ENCODE results near the gene BACE1-AS.

DNA sequence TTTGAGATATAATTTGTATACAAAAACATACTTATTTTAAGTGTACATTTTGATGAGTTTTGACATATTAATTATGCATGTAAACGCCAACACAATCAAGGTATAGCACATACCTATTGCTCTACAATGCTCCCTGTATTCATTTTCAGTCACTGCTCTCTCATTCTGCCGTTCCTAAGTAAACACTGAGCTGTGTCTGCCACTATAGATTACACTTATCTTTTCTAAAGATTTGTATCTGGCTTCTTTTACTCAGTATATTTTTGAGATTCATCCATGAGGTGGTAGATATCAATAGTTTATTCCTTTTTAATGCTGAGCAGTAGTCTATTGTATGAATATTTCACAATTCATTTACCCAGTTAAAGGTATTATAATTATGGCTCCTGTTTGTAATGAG is 25.4 kb upstream of the BACE1-AS start:
- no peak for TF ChIP-seq POLR2AphosphoS5 (IDR thresholded peaks at IDR 0.05; ENCODE audit: low read depth, low read length)
- TF ChIP-seq POLR2A (IDR thresholded peaks at IDR 0.05; ENCODE audit: low read depth, low read length): no peak
- no peak for TF ChIP-seq TAF1 (IDR thresholded peaks at IDR 0.05; ENCODE audit: low read depth, low read length)
- TF ChIP-seq POU2F2 (IDR thresholded peaks at IDR 0.05; ENCODE audit: low read depth, low read length): no peak
